Effector CD4-positive, alpha-beta T cell (primary cell): ENCODE data around the gene PHKA2.
"Not testable (repeated sequence)": the region's sequence is repeated elsewhere in the genome, so short reads cannot be mapped to it uniquely, and the experiment has no call there.

Source experiments
- DNase-seq: peaks from one replicate; pipeline ENCODE4 v3.0.0-alpha.2; 2020

PHKA2 gene

GRCh38 chrX:18856645-18856997 is 127.3 kb downstream of the PHKA2 start:
- no peak for DNase-seq

GRCh38 chrX:18855919-18856644 is 127.8 kb downstream of the PHKA2 start:
- no peak for DNase-seq

DNA sequence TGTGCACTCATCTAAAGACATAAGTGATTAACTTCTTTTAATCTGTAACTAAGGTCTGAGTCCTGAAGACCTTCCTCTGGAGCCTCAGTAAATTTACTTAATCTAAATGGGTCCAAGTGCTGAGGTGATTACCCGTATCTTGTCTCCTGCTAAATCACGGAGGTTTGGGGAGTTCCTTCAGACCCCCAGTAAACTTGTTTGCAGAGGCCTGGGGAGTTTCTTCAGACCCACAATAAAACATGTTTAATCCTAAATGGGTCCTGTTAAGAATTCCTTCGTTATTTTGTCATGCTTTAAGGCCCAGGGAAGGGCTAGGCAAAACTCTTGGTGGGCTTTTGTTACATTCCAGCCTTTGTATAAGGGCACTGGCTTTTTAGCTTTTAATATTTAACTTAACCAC is 136.0 kb downstream of the PHKA2 start:
- DNase-seq, result not testable (repeated sequence)
